ENCODE results near the gene TRIM29.

DNA sequence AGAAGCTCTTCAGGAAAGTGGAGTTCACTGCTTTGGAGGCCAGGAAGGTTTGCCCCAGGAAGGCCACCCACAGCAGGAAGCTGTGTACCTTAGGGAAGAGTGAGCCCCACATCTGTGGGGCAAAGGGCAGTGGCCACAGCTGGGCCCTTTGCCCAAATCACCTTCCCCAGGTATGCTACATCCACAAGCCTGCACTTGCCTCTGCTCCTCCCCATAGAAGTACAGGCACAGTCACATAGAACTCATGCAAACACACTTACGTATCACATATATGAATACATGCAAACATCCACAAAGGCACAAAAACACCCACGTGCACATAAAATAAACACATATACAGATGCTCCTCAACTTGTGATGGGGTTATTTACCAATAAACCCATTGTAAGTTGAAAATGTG, 2.1 kb downstream of the TRIM29 start:
- TF ChIP-seq TEAD4 (IDR thresholded peaks at IDR 0.05) (no peak), EP300 (IDR thresholded peaks at IDR 0.05; ENCODE audit: borderline replicate concordance) (no peak)
- TF ChIP-seq, protein P1, sequence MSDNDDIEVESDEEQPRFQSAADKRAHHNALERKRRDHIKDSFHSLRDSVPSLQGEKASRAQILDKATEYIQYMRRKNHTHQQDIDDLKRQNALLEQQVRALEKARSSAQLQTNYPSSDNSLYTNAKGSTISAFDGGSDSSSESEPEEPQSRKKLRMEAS (IDR thresholded peaks at IDR 0.05) = no peak

Data from Ishikawa (cell line).